Measurements from ENCODE around the gene KRTAP10-2.

KRTAP10-2 gene

DNA sequence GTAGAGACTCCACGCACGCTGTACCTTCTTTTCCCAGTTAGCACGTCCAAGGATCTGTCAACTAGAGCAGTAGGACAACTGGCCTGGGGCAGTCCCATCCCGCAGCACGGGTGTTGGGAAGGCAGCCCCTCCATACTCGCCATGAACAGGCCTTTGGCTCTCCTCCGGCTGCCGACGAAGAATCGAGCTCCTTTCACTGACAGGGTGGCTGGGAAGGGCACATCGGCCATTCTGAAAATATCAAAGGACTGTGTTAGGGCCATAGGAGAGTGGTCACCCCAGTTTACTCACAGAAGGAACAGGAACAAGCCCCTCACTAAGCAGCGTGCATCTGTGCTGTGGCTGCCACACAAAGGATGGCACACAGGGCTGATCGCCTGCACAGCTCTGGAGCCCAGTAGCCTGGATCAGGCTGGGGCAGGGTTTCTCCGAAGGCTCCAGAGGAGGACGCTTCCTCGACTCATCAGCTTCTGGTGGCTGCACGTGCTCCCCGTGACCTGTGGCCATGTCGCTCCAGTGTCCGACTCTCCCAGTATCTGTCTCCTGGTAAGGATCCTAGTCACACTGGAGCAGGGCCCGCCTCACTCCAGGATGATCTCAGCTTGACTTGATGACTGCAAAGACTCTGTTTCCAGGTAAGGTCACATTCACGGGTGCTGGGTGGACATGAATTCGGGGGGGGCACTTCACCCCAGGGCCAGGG lies 20.3 kb downstream of the KRTAP10-2 start:
- no peak for DNase-seq (ENCODE audit: low read depth)
- H3K4me3 ChIP-seq (ENCODE audit: low read depth, low read length) = no peak overlapping the region
- TF ChIP-seq, protein P1, sequence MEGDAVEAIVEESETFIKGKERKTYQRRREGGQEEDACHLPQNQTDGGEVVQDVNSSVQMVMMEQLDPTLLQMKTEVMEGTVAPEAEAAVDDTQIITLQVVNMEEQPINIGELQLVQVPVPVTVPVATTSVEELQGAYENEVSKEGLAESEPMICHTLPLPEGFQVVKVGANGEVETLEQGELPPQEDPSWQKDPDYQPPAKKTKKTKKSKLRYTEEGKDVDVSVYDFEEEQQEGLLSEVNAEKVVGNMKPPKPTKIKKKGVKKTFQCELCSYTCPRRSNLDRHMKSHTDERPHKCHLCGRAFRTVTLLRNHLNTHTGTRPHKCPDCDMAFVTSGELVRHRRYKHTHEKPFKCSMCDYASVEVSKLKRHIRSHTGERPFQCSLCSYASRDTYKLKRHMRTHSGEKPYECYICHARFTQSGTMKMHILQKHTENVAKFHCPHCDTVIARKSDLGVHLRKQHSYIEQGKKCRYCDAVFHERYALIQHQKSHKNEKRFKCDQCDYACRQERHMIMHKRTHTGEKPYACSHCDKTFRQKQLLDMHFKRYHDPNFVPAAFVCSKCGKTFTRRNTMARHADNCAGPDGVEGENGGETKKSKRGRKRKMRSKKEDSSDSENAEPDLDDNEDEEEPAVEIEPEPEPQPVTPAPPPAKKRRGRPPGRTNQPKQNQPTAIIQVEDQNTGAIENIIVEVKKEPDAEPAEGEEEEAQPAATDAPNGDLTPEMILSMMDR (IDR thresholded peaks at IDR 0.05; ENCODE audit: low read depth, low read length, missing control alignments) = no peak
- in situ Hi-C loops (cut with HindIII; ENCODE audit: low sequenced_read_pairs) = no loop called here

DNA sequence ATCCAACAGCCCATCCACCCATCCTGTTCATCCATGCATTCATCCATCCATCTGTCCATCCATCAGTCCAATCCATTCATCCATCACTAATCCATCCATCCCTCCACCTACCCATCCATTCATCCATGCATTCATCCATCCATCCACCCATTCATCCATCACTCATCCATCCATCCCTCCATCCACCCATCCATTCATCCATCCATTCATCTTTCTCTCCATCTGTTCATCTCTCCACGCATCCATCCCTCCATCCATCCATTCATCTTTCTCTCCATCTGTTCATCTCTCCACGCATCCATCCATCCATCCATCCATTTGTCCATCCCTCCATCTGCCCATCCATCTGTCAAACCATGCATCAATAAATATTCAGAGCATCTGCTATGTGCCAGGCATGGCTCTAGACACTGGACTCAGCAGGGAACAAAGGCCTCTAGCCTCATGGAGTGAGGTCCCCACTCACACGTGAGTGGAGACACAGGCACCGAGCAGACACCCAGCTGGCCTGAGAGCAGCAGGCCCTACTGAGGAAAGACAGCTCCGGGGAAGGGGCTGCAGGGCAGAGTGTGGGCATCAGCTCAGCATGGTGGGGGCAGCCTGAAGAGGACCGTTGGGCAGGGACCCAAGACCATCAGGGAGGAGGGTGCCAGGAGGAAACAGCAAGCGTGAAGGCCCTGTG lies 20.9 kb downstream of the KRTAP10-2 start:
- in situ Hi-C loops (cut with HindIII; ENCODE audit: low sequenced_read_pairs) = no loop called here
- no peak overlapping the region for H3K4me3 ChIP-seq (ENCODE audit: low read depth, low read length)
- TF ChIP-seq, protein P1 (IDR thresholded peaks at IDR 0.05; ENCODE audit: low read depth, low read length, missing control alignments) = no peak
- DNase-seq (ENCODE audit: low read depth) = no peak

DNA sequence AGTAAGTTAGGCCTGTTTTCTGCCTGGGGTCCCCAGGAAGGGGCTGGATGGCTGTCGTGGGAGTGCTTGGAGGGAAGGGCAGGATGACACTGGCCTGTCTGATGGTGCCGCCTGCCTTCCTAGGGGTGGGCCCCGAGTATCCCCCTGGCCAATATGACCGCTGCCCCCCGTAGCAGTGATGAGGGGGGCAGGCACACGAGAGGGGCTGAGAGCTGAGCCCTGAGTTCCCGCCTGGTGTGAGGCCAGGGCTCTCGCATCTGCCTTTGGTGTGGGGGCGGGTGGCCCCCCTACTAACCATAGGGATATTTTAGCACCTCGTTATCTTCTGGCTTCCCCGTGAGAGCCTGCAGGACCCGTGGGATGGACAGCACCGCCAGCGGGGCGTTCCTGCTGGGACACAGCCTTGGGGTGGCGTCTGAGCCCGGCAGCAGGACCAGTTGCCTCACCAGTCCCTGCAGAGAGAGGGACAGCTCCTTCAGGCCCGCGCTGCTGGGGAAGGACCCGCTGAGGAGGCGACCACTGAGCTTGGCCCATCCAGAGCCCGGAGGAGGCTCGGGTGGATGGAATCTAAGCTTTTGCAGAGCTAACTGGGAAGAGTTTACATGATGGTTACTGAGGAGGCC lies 21.7 kb downstream of the KRTAP10-2 start:
- no peak overlapping the region for H3K4me3 ChIP-seq (ENCODE audit: low read depth, low read length)
- in situ Hi-C loops (cut with HindIII; ENCODE audit: low sequenced_read_pairs) = no loop called here
- TF ChIP-seq, protein P1 (IDR thresholded peaks at IDR 0.05; ENCODE audit: low read depth, low read length, missing control alignments) = no peak
- no peak for DNase-seq (ENCODE audit: low read depth)

DNA sequence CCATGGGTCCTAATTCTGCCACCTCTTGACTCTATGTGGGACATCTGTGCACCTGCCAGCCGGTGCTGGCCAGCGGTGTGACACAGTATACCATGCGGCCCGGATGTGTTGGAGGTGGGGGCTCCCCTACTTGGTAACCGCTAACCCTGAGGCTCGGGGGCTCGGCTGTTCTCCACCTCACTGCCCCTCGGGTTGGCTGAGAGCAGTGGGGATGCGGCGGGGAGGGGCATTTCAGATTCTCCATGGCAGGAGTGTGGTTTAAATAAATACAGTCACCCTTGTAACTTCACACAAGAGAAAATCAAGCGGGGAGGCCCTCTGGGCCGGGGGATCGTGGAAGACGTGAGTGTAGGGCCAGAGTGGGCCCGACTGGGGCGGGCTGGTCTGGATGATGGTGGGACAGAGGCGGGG lies 22.3 kb downstream of the KRTAP10-2 start:
- no peak overlapping the region for H3K4me3 ChIP-seq (ENCODE audit: low read depth, low read length)
- TF ChIP-seq, protein P1 (IDR thresholded peaks at IDR 0.05; ENCODE audit: low read depth, low read length, missing control alignments) = no peak
- in situ Hi-C loops (cut with HindIII; ENCODE audit: low sequenced_read_pairs) = no loop called here
- no peak for DNase-seq (ENCODE audit: low read depth)

DNA sequence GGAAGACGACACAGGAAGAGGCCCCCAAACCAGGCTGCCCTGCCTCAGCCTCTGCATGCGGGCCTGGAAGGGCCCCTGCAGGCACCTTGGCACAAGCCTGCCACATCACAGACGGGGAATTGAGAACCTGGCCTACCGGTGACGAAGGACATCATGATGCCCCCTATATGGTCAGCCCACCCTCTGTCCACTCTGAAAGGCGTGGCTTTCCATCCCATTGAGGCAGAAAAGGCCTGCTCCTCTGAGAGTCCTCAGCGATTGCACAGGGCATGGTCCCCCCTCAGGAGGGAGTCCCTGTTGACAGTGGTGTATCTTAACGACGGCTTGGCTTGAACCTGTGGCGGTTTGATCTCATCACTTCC lies 22.7 kb downstream of the KRTAP10-2 start:
- DNase-seq (ENCODE audit: low read depth) = no peak
- in situ Hi-C loops (cut with HindIII; ENCODE audit: low sequenced_read_pairs) = no loop called here
- TF ChIP-seq, protein P1 (IDR thresholded peaks at IDR 0.05; ENCODE audit: low read depth, low read length, missing control alignments) = no peak
- H3K4me3 ChIP-seq (ENCODE audit: low read depth, low read length) = no peak overlapping the region

DNA sequence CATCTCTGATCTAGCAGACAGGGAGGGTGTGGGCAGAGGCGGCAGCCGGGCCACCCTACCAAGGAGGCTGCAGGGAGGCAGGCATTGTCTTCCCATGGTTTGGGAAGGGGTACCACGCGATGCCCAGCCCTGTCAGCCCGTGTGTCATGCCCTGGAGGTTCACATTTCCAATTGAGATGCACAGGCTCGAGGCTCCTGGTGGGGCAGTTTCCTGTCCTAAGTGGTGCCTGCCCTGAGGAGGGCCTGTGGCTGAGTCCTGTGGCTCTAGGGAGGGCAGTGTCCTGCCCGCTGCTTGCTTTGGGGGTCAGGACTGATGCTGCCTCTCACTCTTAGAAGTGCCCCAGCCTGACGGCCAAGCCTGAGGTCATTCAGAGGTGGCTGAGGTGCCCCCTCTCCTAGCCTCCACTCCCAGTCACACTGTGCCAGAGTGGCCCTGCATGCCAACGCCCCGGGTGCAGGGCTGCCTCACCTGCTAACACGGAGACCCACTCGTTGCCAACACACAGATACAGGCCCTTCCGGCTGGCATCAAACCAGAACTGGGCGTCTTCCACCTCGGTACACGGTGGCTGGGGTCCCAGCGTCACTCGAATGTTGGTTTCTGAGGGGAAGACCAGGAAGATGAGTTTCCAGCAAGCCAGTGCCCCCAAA lies 23.2 kb downstream of the KRTAP10-2 start:
- DNase-seq (ENCODE audit: low read depth) = no peak
- in situ Hi-C loops (cut with HindIII; ENCODE audit: low sequenced_read_pairs) = no loop called here
- TF ChIP-seq, protein P1 (IDR thresholded peaks at IDR 0.05; ENCODE audit: low read depth, low read length, missing control alignments) = no peak

More for the DNA sequence above, 23.2 kb downstream of the KRTAP10-2 start:
- H3K4me3 ChIP-seq (ENCODE audit: low read depth, low read length) = no peak overlapping the region

All from astrocyte of the cerebellum (primary cell).